IMR-90 (cell line): Measurements from ENCODE around the gene FANCF. TPM values are rescaled to one million over a fixed set of nuclear protein-coding genes. Genes with fewer than 3 reads are reported as not detected.

Experiments
- ATAC-seq: fragments of 200-7000 bp; cut with Tn5 transposase; 2 replicates; pipeline ENCODE4 v1.9.1; 2020; ENCODE audit warnings: low read depth, mild to moderate bottlenecking, moderate library complexity
- BruUV-seq: library from RNA; stranded (reverse); fragments of 400-500 nt; replicated peaks from 2 replicates; lab custom pipeline; 2021; lab: Mats Ljungman, UMichigan
- CTCF ChIA-PET: fragments of 300-600 bp; formaldehyde crosslinking; extraction: SDS; loops from one replicate; lab custom pipeline; 2021; ENCODE audit warnings: antibody characterized with exemption; lab: Yijun Ruan, JAX
- POLR2A ChIA-PET: fragments of 300-600 bp; sonication (Branson Sonifier 250); formaldehyde crosslinking; loops from one replicate; lab custom pipeline; 2022; ENCODE audit warnings: antibody characterized with exemption; ENCODE audit not compliant: unreplicated experiment; lab: Charles Lee
- DNase-seq: peaks from one replicate; pipeline ENCODE4 v3.0.0; 2013
- H2AFZ ChIP-seq: replicated peaks from 2 replicates; pipeline ENCODE3; 2013; ENCODE audit warnings: low read length, mild to moderate bottlenecking; ENCODE audit not compliant: poor library complexity
- H2AK5ac ChIP-seq: 2 replicates; pipeline ENCODE4 v1.6.1; 2013; ENCODE audit warnings: low read depth, low read length, inconsistent platforms
- H2AK9ac ChIP-seq: replicated peaks from 2 replicates; pipeline ENCODE3; 2013; ENCODE audit warnings: mild to moderate bottlenecking, low read depth, low read length, moderate library complexity; ENCODE audit not compliant: poor library complexity
- H2BK120ac ChIP-seq: 2 replicates; pipeline ENCODE4 v1.6.1; 2013; ENCODE audit warnings: low read depth, low read length, inconsistent platforms
- H2BK15ac ChIP-seq: 3 replicates; pipeline ENCODE4 v1.6.1; 2013; ENCODE audit warnings: low read depth, low read length, inconsistent platforms
- H2BK20ac ChIP-seq: 2 replicates; pipeline ENCODE4 v1.6.1; 2013; ENCODE audit warnings: low read depth, mild to moderate bottlenecking, inconsistent platforms, low read length, moderate library complexity
- H2BK5ac ChIP-seq: 2 replicates; pipeline ENCODE4 v1.6.1; 2013; ENCODE audit warnings: mild to moderate bottlenecking, low read depth, low read length, inconsistent platforms; ENCODE audit not compliant: poor library complexity, severe bottlenecking
- H3K14ac ChIP-seq: replicated peaks from 2 replicates; pipeline ENCODE4 v1.6.1; 2013; ENCODE audit warnings: low read depth, low read length, inconsistent platforms
- H3K18ac ChIP-seq: 2 replicates; pipeline ENCODE4 v1.6.1; 2013; ENCODE audit warnings: low read depth, low read length, control low read depth
- H3K23ac ChIP-seq: 2 replicates; pipeline ENCODE4 v1.6.1; 2013; ENCODE audit warnings: low read depth, low read length, inconsistent platforms
- H3K27ac ChIP-seq: 2 replicates; pipeline ENCODE4 v1.5.1; 2013; ENCODE audit warnings: mild to moderate bottlenecking, control low read depth, low read length; ENCODE audit not compliant: insufficient read depth
- H3K27me3 ChIP-seq: 2 replicates; pipeline ENCODE4 v1.6.1; 2013; ENCODE audit warnings: low read length; ENCODE audit not compliant: control insufficient read depth, insufficient read depth
- H3K36me3 ChIP-seq: 2 replicates; pipeline ENCODE4 v1.6.1; 2013; ENCODE audit warnings: low read length, mixed read lengths; ENCODE audit not compliant: control insufficient read depth, insufficient read depth
- H3K4ac ChIP-seq: 2 replicates; pipeline ENCODE4 v1.6.1; 2013; ENCODE audit warnings: low read depth, low read length, inconsistent platforms
- H3K4me1 ChIP-seq: 2 replicates; pipeline ENCODE4 v1.6.1; 2013; ENCODE audit warnings: low read length, mixed read lengths; ENCODE audit not compliant: control insufficient read depth, insufficient read depth
- H3K4me2 ChIP-seq: 2 replicates; pipeline ENCODE4 v1.6.1; 2013; ENCODE audit warnings: low read depth, mild to moderate bottlenecking, control low read depth, low read length, moderate library complexity
- H3K4me3 ChIP-seq: 2 replicates; pipeline ENCODE4 v1.5.1; 2013; ENCODE audit warnings: low read depth, mild to moderate bottlenecking, control low read depth, low read length, moderate library complexity; ENCODE audit not compliant: insufficient read depth
- H3K56ac ChIP-seq: 2 replicates; pipeline ENCODE4 v1.6.1; 2013; ENCODE audit warnings: low read length, inconsistent platforms; ENCODE audit not compliant: insufficient read depth; ENCODE audit errors: extremely low read depth
- H3K79me1 ChIP-seq, 2 experiments: 2 replicates each; pipeline ENCODE4 v1.6.1; 2013; ENCODE audit warnings: low read length in 2 of 2, inconsistent platforms in 1 of 2, low read depth in 1 of 2
- H3K9ac ChIP-seq: 2 replicates; pipeline ENCODE4 v1.6.1; 2013; ENCODE audit warnings: low read depth, low read length, control low read depth
- H3K9me1 ChIP-seq: 2 replicates; pipeline ENCODE4 v1.6.1; 2013; ENCODE audit warnings: low read length, inconsistent platforms; ENCODE audit not compliant: insufficient read depth
- H3K9me3 ChIP-seq: 2 replicates; pipeline ENCODE4 v1.6.1; 2013; ENCODE audit warnings: low read length; ENCODE audit not compliant: control insufficient read depth, insufficient read depth
- H4K20me1 ChIP-seq: 2 replicates; pipeline ENCODE4 v1.6.1; 2013; ENCODE audit warnings: low read length, inconsistent platforms; ENCODE audit not compliant: insufficient read depth
- H4K5ac ChIP-seq: 2 replicates; pipeline ENCODE4 v1.6.1; 2013; ENCODE audit warnings: mild to moderate bottlenecking, low read depth, low read length, control low read depth
- H4K8ac ChIP-seq, 2 experiments: 2 replicates each; pipeline ENCODE4 v1.6.1; 2013; ENCODE audit warnings: low read depth in 2 of 2, low read length in 2 of 2, control low read depth in 1 of 2, inconsistent platforms in 1 of 2
- H4K91ac ChIP-seq: 2 replicates; pipeline ENCODE4 v1.6.1; 2013; ENCODE audit warnings: low read depth, low read length, inconsistent platforms; ENCODE audit not compliant: insufficient read depth
- CEBPB ChIP-seq: IDR thresholded peaks from 2 replicates; pipeline ENCODE4 v1.6.1; 2012; ENCODE audit warnings: low read depth, low read length, improper control_type of control experiment
- CHD1 ChIP-seq: IDR thresholded peaks from 2 replicates; pipeline ENCODE4 v1.6.1; 2012; ENCODE audit warnings: low read depth, low read length, improper control_type of control experiment
- MAFK ChIP-seq: IDR thresholded peaks from 2 replicates; pipeline ENCODE4 v1.6.1; 2012; ENCODE audit warnings: low read depth, low read length, improper control_type of control experiment
- MAZ ChIP-seq: IDR thresholded peaks from 2 replicates; pipeline ENCODE4 v1.6.1; 2012; ENCODE audit warnings: low read depth, mild to moderate bottlenecking, low read length, improper control_type of control experiment, moderate library complexity, borderline replicate concordance
- MXI1 ChIP-seq: IDR thresholded peaks from 2 replicates; pipeline ENCODE4 v1.6.1; 2012; ENCODE audit warnings: low read depth, mild to moderate bottlenecking, low read length, moderate library complexity, borderline replicate concordance
- NFE2L2 ChIP-seq: fragments of 150-350 bp; IDR thresholded peaks from 2 replicates; pipeline ENCODE4 v1.6.1; 2016; ENCODE audit warnings: low read depth, mild to moderate bottlenecking, low read length
- RAD21 ChIP-seq: IDR thresholded peaks from 2 replicates; pipeline ENCODE4 v1.6.1; 2012; ENCODE audit warnings: low read length, improper control_type of control experiment
- RCOR1 ChIP-seq: IDR thresholded peaks from 2 replicates; pipeline ENCODE4 v1.6.1; 2012; ENCODE audit warnings: mild to moderate bottlenecking, low read length, improper control_type of control experiment; ENCODE audit not compliant: insufficient replicate concordance
- RFX5 ChIP-seq: IDR thresholded peaks from 2 replicates; pipeline ENCODE4 v1.8.0; 2012; ENCODE audit warnings: low read depth, mild to moderate bottlenecking, low read length, moderate library complexity
- SMC3 ChIP-seq: fragments of 150-350 bp; IDR thresholded peaks from 2 replicates; pipeline ENCODE4 v1.6.1; 2016; ENCODE audit warnings: low read depth, mild to moderate bottlenecking, antibody characterized with exemption, low read length, moderate library complexity
- WGBS, 2 experiments: methylation state at CpG; one replicate each; pipeline versions ENCODE4 v1.1.5 to v1.1.7; 2013; ENCODE audit warnings: missing lambda C conversion rate in 2 of 2; ENCODE audit not compliant: insufficient read length in 1 of 2; ENCODE audit errors: extremely low coverage in 2 of 2; 5-methylcytosine and 5-hydroxymethylcytosine counted together
- dilution Hi-C: fragments of 300-500 bp; cut with HindIII; formaldehyde crosslinking; loops from one replicate; pipeline ENCODE4 v1.14.3; 2018; ENCODE audit warnings: low sequenced_read_pairs; ENCODE audit not compliant: unreplicated experiment
- in situ Hi-C: fragments of 300-500 bp; cut with MboI; formaldehyde crosslinking; loops from 3 replicates; pipeline ENCODE4 v1.14.3; 2019; ENCODE audit warnings: low sequenced_read_pairs, inconsistent platforms, mixed read lengths
- intact Hi-C: fragments of 100-400 bp; cut with micrococcal nuclease; formaldehyde crosslinking; loops from 2 replicates; pipeline ENCODE4 v1.10.0; 2022
- polyA plus RNA-seq, 3 experiments: library from polyadenylated mRNA; depleted of rRNA; stranded (reverse); fragments of >200 nt; gene quantifications; 2 replicates each; pipeline ENCODE4 v1.2.3, GENCODE V29; 2012; ENCODE audit warnings: low replicate concordance in 1 of 3
- total RNA-seq: library from RNA; depleted of rRNA; stranded (reverse); fragments of >200 nt; gene quantifications from 2 replicates; pipeline ENCODE4 v1.2.3, GENCODE V29; 2012
- TF ChIP-seq, protein P1 (sequence below): conservative IDR thresholded peaks from 2 replicates; pipeline ENCODE4 v1.5.1; 2012; ENCODE audit warnings: mild to moderate bottlenecking, low read depth, low read length, improper control_type of control experiment

FANCF gene
- total and polyA plus RNA-seq, 2 of the 4 experiments (the other 2 are of a cell fraction): 3.3 to 5.6 TPM

- Histone ChIP-seq H3K9me1 (no peaks in the 10 kb centered on the region), H3K14ac (no peak overlapping the region), H4K5ac (no peak overlapping the region), H3K4me1 (no peaks in the 10 kb centered on the region), H4K20me1 (no peaks in the 10 kb centered on the region), H2BK120ac (no peak overlapping the region), H3K36me3 (no peaks in the 10 kb centered on the region), H2BK15ac (no peak overlapping the region), H3K27me3 (no peaks in the 10 kb centered on the region), H2AFZ (no peak overlapping the region), H3K27ac (no peak overlapping the region), H3K4me2 (no peak overlapping the region), H3K56ac (no peak overlapping the region), H3K4me3 (no peak overlapping the region), H3K79me1 (no peaks in the 10 kb centered on the region), H4K8ac (no peak overlapping the region), H2BK5ac (no peak overlapping the region), H2BK20ac (no peak overlapping the region), H2AK9ac (no peak overlapping the region), H3K9ac (no peak overlapping the region), H3K18ac (no peak overlapping the region), H4K91ac (no peak overlapping the region), H3K23ac (no peak overlapping the region), H3K4ac (no peak overlapping the region), H2AK5ac (no peak overlapping the region), H3K9me3 (no peaks in the 10 kb centered on the region)
- in situ Hi-C loops: no loop called here
- intact Hi-C loops: no loop called here
- CTCF ChIA-PET: no interaction called here
- dilution Hi-C loops: no loop called here
- POLR2A ChIA-PET: no interaction called here
- ATAC-seq (no peak), DNase-seq (no peak)
- no peak for TF ChIP-seq SMC3
- TF ChIP-seq CEBPB: no peak
- no peak for TF ChIP-seq RCOR1
- no peak for TF ChIP-seq MAFK
- no peak for TF ChIP-seq RAD21
- TF ChIP-seq CHD1: no peak
- TF ChIP-seq, protein P1, sequence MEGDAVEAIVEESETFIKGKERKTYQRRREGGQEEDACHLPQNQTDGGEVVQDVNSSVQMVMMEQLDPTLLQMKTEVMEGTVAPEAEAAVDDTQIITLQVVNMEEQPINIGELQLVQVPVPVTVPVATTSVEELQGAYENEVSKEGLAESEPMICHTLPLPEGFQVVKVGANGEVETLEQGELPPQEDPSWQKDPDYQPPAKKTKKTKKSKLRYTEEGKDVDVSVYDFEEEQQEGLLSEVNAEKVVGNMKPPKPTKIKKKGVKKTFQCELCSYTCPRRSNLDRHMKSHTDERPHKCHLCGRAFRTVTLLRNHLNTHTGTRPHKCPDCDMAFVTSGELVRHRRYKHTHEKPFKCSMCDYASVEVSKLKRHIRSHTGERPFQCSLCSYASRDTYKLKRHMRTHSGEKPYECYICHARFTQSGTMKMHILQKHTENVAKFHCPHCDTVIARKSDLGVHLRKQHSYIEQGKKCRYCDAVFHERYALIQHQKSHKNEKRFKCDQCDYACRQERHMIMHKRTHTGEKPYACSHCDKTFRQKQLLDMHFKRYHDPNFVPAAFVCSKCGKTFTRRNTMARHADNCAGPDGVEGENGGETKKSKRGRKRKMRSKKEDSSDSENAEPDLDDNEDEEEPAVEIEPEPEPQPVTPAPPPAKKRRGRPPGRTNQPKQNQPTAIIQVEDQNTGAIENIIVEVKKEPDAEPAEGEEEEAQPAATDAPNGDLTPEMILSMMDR: no peak
- TF ChIP-seq MXI1: no peak
- TF ChIP-seq NFE2L2: no peak
- TF ChIP-seq MAZ: no peak
- no peak for TF ChIP-seq RFX5
- BruUV-seq: no TSS peak
- no CpG with 5 or more reads among the region's 3 CpGs for WGBS, 2 experiments
Observed at GRCh38 chr11:22581354-22582150, 44.1 kb downstream of the FANCF start.
